Fibroblast of villous mesenchyme (primary cell): ENCODE measurements around the gene HTR3C. TPM values are rescaled to one million over a fixed set of nuclear protein-coding genes. Genes with fewer than 3 reads are reported as not detected.
"Not testable (repeated sequence)": the region's sequence is repeated elsewhere in the genome, so short reads cannot be mapped to it uniquely, and the experiment has no call there.

Experiments
- DNase-seq: peaks from one replicate; pipeline ENCODE4 v3.0.0-alpha.2; 2010; ENCODE audit warnings: low read depth
- H3K4me3 ChIP-seq: 2 replicates; pipeline ENCODE4 v1.5.1; 2011; ENCODE audit warnings: low read depth, mild to moderate bottlenecking, low read length
- total RNA-seq: library from RNA; depleted of rRNA; stranded (reverse); fragments of >200 nt; gene quantifications from 2 replicates; pipeline ENCODE4 v1.2.3, GENCODE V29; 2012
- TF ChIP-seq, protein P1 (sequence below): IDR thresholded peaks from 2 replicates; pipeline ENCODE4 v1.5.1; 2012; ENCODE audit warnings: low read depth, mild to moderate bottlenecking, low read length; ENCODE audit not compliant: insufficient read depth

Gene HTR3C
- total RNA-seq, 1 donor, result not detected

GRCh38 chr3:184050217-184050847 is 2.5 kb upstream of the HTR3C start:
- TF ChIP-seq, protein P1, sequence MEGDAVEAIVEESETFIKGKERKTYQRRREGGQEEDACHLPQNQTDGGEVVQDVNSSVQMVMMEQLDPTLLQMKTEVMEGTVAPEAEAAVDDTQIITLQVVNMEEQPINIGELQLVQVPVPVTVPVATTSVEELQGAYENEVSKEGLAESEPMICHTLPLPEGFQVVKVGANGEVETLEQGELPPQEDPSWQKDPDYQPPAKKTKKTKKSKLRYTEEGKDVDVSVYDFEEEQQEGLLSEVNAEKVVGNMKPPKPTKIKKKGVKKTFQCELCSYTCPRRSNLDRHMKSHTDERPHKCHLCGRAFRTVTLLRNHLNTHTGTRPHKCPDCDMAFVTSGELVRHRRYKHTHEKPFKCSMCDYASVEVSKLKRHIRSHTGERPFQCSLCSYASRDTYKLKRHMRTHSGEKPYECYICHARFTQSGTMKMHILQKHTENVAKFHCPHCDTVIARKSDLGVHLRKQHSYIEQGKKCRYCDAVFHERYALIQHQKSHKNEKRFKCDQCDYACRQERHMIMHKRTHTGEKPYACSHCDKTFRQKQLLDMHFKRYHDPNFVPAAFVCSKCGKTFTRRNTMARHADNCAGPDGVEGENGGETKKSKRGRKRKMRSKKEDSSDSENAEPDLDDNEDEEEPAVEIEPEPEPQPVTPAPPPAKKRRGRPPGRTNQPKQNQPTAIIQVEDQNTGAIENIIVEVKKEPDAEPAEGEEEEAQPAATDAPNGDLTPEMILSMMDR, result no peak
- no peak for DNase-seq
- H3K4me3 ChIP-seq, result no peak overlapping the region

DNA sequence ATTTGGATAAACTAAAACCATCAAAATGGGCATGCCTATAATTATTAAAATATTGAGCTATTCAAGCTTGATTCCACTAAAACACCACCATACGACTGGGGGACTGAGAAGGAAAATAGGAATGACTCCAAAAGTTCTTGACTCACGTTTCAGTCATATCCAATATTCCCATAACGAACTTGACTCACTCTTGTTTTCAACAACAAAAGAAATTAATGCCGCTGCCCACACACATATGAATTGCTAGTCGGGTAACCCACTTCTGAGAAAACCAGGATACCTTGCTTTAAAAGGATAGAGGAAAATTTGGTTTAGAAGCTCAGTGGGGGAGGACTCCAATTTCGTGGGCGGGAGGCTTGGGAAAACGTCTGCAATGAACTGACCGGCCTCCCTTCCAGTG is 5.2 kb downstream of the HTR3C start:
- H3K4me3 ChIP-seq, result no peak overlapping the region
- peak; percentile 37 for DNase-seq
- TF ChIP-seq, protein P1, result no peak

- TF ChIP-seq, protein P1, result no peak
- no peak overlapping the region for H3K4me3 ChIP-seq
- no peak for DNase-seq
Measured at GRCh38 chr3:184059424-184059823, 6.6 kb downstream of the HTR3C start.

DNA sequence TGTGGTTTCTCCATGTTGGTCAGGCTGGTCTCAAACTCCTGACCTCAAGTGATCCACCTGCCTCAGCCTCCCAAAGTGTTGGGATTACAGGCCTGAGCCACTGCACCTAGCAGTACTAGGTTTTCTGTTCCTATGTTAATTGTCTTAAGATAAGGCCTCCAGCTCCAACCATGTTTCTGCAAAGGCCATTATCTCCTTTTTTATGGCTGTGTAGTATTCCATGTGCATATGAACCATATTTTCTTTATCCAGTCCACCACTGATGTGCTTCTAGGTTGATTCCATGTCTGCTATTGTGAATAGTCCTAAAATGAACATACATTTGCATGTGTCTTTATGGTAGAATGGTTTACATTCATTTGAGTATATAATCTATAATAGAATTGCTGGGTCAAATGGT is 9.8 kb downstream of the HTR3C start:
- TF ChIP-seq, protein P1, result no peak
- DNase-seq, result no peak
- no peak overlapping the region for H3K4me3 ChIP-seq

GRCh38 chr3:184066211-184066610 is 13.4 kb downstream of the HTR3C start:
- DNase-seq, result peak; percentile 45
- no peak overlapping the region for H3K4me3 ChIP-seq
- TF ChIP-seq, protein P1, result no peak

DNA sequence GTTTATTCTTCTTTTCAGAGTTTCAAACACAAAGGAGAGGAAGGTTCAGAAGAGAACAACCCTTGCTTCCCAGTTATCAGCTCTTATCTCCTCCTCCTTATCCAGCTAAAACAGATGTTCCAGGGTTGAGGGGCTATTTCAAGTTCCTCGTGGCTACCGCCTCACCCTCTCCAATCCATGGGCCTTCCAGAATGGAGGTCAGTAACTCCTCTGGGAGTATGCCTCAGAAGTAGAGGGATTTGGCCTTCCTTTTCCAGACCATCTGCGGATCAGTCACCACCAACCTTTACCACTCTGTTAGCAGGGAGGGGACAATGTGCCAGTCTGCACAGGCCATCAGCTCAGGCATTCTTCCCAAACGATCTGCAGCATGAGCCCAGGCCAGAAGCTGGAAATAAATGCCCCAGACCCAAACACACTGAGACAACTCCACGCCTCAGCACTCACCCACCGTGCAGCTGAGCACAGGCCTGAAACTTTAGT is 14.8 kb downstream of the HTR3C start:
- H3K4me3 ChIP-seq, result no peak overlapping the region
- no peak for DNase-seq
- TF ChIP-seq, protein P1, result no peak

DNA sequence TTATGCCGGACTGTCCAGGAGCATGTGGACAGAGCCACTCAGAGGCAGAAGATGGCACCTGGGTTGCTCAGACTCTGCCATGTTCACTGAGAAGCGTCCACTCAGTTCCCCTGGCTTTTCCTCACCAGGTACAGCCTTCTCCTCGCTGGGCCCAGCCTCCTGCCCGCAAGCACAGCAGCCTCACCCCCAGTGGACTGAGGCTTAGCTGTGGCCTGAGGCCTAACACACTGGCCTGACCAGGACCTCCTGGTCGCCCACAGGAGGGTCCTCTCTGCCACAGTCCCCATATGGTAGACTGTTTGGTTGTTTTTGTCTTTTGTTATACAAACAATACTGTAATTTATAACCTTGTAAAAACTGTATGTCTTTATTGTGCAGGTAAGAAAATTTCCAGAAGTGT is 15.5 kb downstream of the HTR3C start:
- H3K4me3 ChIP-seq, result no peak overlapping the region
- TF ChIP-seq, protein P1, result no peak
- DNase-seq, result no peak

DNA sequence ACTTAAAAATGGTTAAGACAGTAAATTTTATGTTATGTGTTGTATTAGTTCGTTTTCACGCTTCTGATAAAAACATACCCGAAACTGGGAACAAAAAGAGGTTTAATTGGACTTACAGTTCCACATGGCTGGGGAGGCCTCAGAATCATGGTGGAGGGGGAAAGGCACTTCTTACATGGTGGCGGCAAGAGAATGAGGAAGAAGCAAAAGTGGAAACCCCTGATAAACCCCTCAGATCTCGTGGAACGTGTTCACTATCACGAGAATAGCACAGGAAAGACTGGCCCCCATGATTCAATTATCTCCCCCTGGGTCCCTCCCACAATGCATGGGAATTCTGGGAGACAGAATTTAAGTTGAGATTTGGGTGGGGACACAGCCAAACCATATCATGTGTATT is 18.3 kb downstream of the HTR3C start:
- H3K4me3 ChIP-seq, DNase-seq: not testable (repeated sequence)
